SU-DHL-6 (cell line): ENCODE measurements around the gene OR52E6.

Source experiments
- H2AFZ ChIP-seq: fragments of 200-600 bp; sonication (generic); 2 replicates; pipeline ENCODE4 v1.6.1; 2014; ENCODE audit warnings: low read depth, mild to moderate bottlenecking, moderate library complexity, mixed read lengths, antibody characterized with exemption, low read length; ENCODE audit not compliant: severe bottlenecking
- H3F3A ChIP-seq: fragments of 200-600 bp; shearing (Covaris generic); 2 replicates; pipeline ENCODE4 v1.6.0; 2016; ENCODE audit warnings: antibody characterized with exemption, mild to moderate bottlenecking; ENCODE audit not compliant: insufficient read depth
- H3K27ac ChIP-seq: fragments of 200-600 bp; sonication (generic); 2 replicates; pipeline ENCODE4 v1.5.1; 2016; ENCODE audit warnings: low read depth, mild to moderate bottlenecking, low read length, moderate library complexity, mixed read lengths
- H3K27me3 ChIP-seq: fragments of 200-600 bp; sonication (generic), shearing (Covaris generic); 2 replicates; pipeline ENCODE4 v1.6.0; 2014; ENCODE audit warnings: mild to moderate bottlenecking, low read length
- H3K36me3 ChIP-seq: fragments of 200-600 bp; sonication (generic); 2 replicates; pipeline ENCODE4 v1.6.1; 2014; ENCODE audit warnings: mild to moderate bottlenecking, low read length, mixed read lengths
- H3K4me2 ChIP-seq: fragments of 300-600, 200-600 bp; shearing (Covaris generic), sonication (generic); 2 replicates; pipeline ENCODE4 v1.6.0; 2014; ENCODE audit warnings: low read length, low read depth, mild to moderate bottlenecking; ENCODE audit not compliant: poor library complexity, severe bottlenecking
- H3K4me3 ChIP-seq: fragments of 200-600 bp; sonication (generic); 2 replicates; pipeline ENCODE4 v1.5.1; 2014; ENCODE audit warnings: antibody characterized with exemption, low read length, mild to moderate bottlenecking, mixed read lengths; ENCODE audit not compliant: insufficient read depth, poor library complexity, severe bottlenecking
- H3K79me2 ChIP-seq: fragments of 200-600 bp; sonication (generic); 2 replicates; pipeline ENCODE4 v1.6.1; 2014; ENCODE audit warnings: mild to moderate bottlenecking, low read length, moderate library complexity; ENCODE audit not compliant: insufficient read depth
- H3K9ac ChIP-seq: fragments of 200-600 bp; sonication (generic); 2 replicates; pipeline ENCODE4 v1.7.0; 2014; ENCODE audit warnings: mild to moderate bottlenecking, low read length
- H3K9me2 ChIP-seq: fragments of 200-600 bp; sonication (generic); replicated peaks from 2 replicates; pipeline ENCODE4 v1.6.1; 2014; ENCODE audit warnings: low read length; ENCODE audit not compliant: insufficient read depth
- H3K9me3 ChIP-seq: fragments of 200-600 bp; sonication (generic); 2 replicates; pipeline ENCODE4 v1.6.1; 2014; ENCODE audit warnings: low read length, mixed read lengths; ENCODE audit not compliant: insufficient read depth
- H4K20me1 ChIP-seq: fragments of 200-600 bp; sonication (generic); 2 replicates; pipeline ENCODE4 v1.6.1; 2014; ENCODE audit warnings: low read depth, mild to moderate bottlenecking, antibody characterized with exemption, low read length, moderate library complexity, mixed read lengths
- EZH2phosphoT487 ChIP-seq: fragments of 200-600 bp; sonication (generic), shearing (Covaris generic); conservative IDR thresholded peaks from 2 replicates; pipeline ENCODE4 v1.6.1; 2018; ENCODE audit warnings: mild to moderate bottlenecking, antibody characterized with exemption, low read length, moderate library complexity, mixed read lengths
- TF ChIP-seq, protein P1 (sequence below): fragments of 200-600 bp; sonication (generic); IDR thresholded peaks from one replicate; pipeline ENCODE4 v1.5.1; 2017; ENCODE audit warnings: antibody characterized with exemption, mild to moderate bottlenecking, low read length, moderate library complexity; ENCODE audit not compliant: insufficient read depth, poor library complexity, severe bottlenecking

OR52E6 gene

DNA sequence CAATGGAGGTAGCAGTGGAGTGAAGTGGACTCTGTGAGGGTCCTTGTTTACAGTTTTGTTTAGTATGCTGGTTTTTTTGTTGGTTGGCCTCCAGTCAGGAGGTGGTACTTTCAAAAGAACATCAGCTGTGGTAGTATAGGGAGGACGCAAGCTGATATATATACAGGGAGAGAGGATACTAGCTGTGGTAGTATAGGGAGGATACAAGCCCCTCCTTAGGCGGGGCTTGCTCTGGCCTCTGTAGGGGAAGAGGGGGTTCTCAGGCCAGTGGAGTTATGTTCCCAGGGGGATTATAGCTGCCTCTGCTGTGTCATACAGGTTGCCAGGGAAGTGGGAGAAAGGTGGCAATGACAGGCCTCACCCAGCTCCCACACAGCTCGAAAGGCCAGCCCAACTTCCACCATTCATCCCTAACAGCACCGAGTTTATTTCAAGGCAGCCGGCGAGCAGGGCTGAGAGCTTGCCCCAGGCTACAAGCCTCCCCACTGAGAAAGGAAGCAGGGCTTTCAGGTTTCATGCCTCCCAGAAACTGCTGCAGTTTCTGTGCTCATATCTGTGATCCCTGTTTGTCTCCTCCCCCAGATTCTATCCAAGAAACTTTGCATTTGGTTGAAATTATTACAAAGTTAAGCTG is 10.4 kb downstream of the OR52E6 start:
- Histone ChIP-seq H3K27ac (no peak overlapping the region), H3K27me3 (no peaks in the 10 kb centered on the region), H3K36me3 (no peaks in the 10 kb centered on the region), H3K9me2 (no peaks in the 10 kb centered on the region), H3K79me2 (no peaks in the 10 kb centered on the region), H2AFZ (no peak overlapping the region), H3K9me3 (no peaks in the 10 kb centered on the region), H3K9ac (no peak overlapping the region), H4K20me1 (no peaks in the 10 kb centered on the region), H3K4me2 (no peak overlapping the region), H3F3A (no peaks in the 10 kb centered on the region), H3K4me3 (no peak overlapping the region)
- TF ChIP-seq, protein P1, sequence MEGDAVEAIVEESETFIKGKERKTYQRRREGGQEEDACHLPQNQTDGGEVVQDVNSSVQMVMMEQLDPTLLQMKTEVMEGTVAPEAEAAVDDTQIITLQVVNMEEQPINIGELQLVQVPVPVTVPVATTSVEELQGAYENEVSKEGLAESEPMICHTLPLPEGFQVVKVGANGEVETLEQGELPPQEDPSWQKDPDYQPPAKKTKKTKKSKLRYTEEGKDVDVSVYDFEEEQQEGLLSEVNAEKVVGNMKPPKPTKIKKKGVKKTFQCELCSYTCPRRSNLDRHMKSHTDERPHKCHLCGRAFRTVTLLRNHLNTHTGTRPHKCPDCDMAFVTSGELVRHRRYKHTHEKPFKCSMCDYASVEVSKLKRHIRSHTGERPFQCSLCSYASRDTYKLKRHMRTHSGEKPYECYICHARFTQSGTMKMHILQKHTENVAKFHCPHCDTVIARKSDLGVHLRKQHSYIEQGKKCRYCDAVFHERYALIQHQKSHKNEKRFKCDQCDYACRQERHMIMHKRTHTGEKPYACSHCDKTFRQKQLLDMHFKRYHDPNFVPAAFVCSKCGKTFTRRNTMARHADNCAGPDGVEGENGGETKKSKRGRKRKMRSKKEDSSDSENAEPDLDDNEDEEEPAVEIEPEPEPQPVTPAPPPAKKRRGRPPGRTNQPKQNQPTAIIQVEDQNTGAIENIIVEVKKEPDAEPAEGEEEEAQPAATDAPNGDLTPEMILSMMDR, result no peak
- no peak for TF ChIP-seq EZH2phosphoT487

DNA sequence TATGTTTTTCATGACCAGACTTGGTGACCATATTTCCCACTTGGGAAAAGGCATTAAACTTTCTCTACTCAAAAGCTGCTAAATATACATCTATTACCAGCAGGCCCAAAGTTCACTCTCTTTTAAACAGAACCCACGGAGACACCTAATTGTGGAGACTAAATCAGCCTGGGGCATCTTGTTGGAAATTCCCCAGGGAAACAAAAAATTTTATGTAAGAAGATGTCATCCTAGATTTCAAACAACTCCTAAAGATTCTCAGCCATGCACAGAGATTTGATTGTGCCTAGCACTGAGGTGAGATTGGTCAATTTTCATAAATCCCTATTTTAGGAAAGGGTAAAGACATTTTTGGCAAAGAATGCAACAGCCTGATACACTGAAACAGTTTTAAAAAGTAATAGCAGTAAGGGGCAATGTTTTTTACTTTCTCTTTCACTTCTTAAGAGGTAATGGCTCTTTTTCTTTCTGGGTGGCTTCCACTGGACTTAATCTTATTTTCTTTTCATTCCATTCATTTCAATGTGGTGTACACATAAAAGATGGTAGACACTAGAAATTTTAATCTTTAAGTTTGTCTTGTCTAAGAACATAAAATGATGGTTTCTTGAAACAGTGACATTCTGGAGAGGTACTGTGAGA is 23.3 kb downstream of the OR52E6 start:
- H3K9me2 ChIP-seq, result no peaks in the 10 kb centered on the region
- H3K4me2 ChIP-seq, result no peak overlapping the region
- TF ChIP-seq, protein P1, result no peak
- no peak for TF ChIP-seq EZH2phosphoT487
- no peak overlapping the region for H3K4me3 ChIP-seq
- H3K27me3 ChIP-seq, result no peaks in the 10 kb centered on the region
- no peaks in the 10 kb centered on the region for H3F3A ChIP-seq
- H3K27ac ChIP-seq, result no peak overlapping the region
- no peak overlapping the region for H3K9ac ChIP-seq
- H4K20me1 ChIP-seq, result no peaks in the 10 kb centered on the region
- no peaks in the 10 kb centered on the region for H3K36me3 ChIP-seq
- no peaks in the 10 kb centered on the region for H3K79me2 ChIP-seq
- no peak overlapping the region for H2AFZ ChIP-seq
- no peaks in the 10 kb centered on the region for H3K9me3 ChIP-seq

DNA sequence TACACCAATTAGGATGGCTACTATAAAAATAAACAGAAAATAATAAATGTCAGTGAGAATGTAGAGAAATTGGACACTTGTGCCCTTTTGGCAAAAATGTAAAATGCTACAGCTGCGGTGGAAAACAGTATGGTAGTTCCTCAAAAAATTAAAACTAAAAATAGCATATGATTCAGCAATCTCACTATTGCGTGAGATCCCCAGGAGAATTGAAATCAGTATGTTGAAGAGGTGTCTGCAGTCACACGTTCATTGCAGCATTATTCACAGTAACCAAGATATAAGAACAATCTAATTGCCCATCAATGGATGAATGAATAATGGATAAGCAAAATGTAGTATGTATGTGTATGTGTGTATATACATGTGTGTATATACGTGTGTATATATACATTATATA is 26.2 kb downstream of the OR52E6 start:
- Histone ChIP-seq H3K9me3 (no peaks in the 10 kb centered on the region), H3K9ac (no peak overlapping the region), H3K4me2 (no peak overlapping the region), H3K79me2 (no peaks in the 10 kb centered on the region), H3K9me2 (no peaks in the 10 kb centered on the region), H3K36me3 (no peaks in the 10 kb centered on the region), H3K27ac (no peak overlapping the region), H2AFZ (no peak overlapping the region), H4K20me1 (no peaks in the 10 kb centered on the region), H3K27me3 (no peaks in the 10 kb centered on the region), H3K4me3 (no peak overlapping the region), H3F3A (no peaks in the 10 kb centered on the region)
- TF ChIP-seq EZH2phosphoT487, result no peak
- TF ChIP-seq, protein P1, result no peak
